Right cardiac atrium (tissue), 5 donors: ENCODE data around the gene UBE2Q2. TPM values are rescaled to one million over a fixed set of nuclear protein-coding genes. Genes with fewer than 3 reads are reported as not detected.

Experiments used
- ATAC-seq, 2 donors: fragments of 200-7000 bp; cut with Tn5 transposase; one replicate each; pipeline versions ENCODE4 v1.8.0 to v1.9.1; 2020; ENCODE audit warnings: moderate library complexity in 2 of 2, mild to moderate bottlenecking in 1 of 2
- DNase-seq, 3 donors: peaks; one replicate each; pipeline ENCODE4 v3.0.0-alpha.2; 2020
- H3K27ac ChIP-seq: one replicate; pipeline ENCODE4 v1.5.1; 2013; ENCODE audit warnings: mild to moderate bottlenecking, low read length, control low read depth, moderate library complexity
- H3K27me3 ChIP-seq: one replicate; pipeline ENCODE4 v1.6.1; 2013; ENCODE audit not compliant: control insufficient read depth, insufficient read depth
- H3K4me1 ChIP-seq: one replicate; pipeline ENCODE4 v1.6.1; 2013; ENCODE audit warnings: low read length; ENCODE audit not compliant: control insufficient read depth, insufficient read depth
- H3K4me3 ChIP-seq: one replicate; pipeline ENCODE4 v1.5.1; 2013; ENCODE audit warnings: low read length, control low read depth
- H3K9me3 ChIP-seq: one replicate; pipeline ENCODE4 v1.6.1; 2013; ENCODE audit warnings: low read length; ENCODE audit not compliant: control insufficient read depth
- WGBS: extraction: QIAGEN DNeasy Blood & Tissue Kit; methylation state at CpG from one replicate; pipeline ENCODE4 v1.1.7; 2013; 5-methylcytosine and 5-hydroxymethylcytosine counted together
- intact Hi-C, 4 donors: fragments of 100-400 bp; cut with DNase I; formaldehyde crosslinking; loops; one replicate each; pipeline versions ENCODE4 v1.11.0 to v1.14.0; 2022 to 2023
- polyA plus RNA-seq: library from polyadenylated mRNA; stranded (reverse); fragments of 200-250 nt; gene quantifications from one replicate; pipeline ENCODE4 v1.2.3, GENCODE V29; 2013
- total RNA-seq, 4 donors: library from RNA; stranded (reverse); fragmentation: NEBNext Ultra II Directional; extraction: Animal tissue kit (Norgen Biotek cat#: 25700); gene quantifications; one replicate each; pipeline ENCODE4 v1.2.1, GENCODE V29; 2021
- donor health status: healthy with polysubstance abuse.
- donor health status: DM: no; HTN: yes; CAD: no.
- donor health status: DM: no; HTN: no; CAD: no.
- donor health status: DM: no; HTN: yes; CAD: no; lungs with severe emphysema.
- donor health status: DM: yes; HTN: yes; CAD: no.

Gene UBE2Q2
- total and polyA plus RNA-seq, 5 donors, result 18.2 to 32.6 (median 26.9) TPM

DNA sequence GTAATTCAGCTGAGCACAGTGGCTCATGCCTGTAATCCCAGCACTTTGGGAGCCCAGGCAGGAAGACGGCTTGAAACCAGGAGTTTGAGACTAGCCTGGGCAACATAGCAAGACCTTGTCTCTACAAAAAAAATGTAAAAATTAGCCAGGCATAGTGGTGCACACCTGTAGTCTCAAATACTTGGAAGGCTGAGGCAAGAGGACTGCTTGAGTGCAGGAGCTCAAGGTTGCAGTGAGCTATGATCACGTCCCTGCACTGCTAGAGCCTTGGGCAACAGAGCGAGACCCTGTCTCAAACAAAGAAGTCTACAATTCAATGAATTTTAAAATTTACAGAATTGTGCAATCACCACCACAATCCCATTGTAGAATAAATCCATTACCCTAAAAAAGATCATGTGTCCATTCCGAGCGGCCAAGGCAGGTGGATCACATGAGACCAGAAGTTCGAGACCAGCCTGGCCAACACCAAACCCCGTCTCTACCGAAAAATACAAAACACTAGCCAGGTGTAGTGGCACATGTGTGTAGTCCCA lies 105.6 kb downstream of the UBE2Q2 start:
- intact Hi-C loops, result no loop called here
- H3K4me1 ChIP-seq, result no peaks in the 10 kb centered on the region
- ATAC-seq (no peak), DNase-seq (no peak)
- WGBS, result 83% methylated on average over 8 of the region's 8 CpGs
- H3K4me3 ChIP-seq, result no peak overlapping the region
- no peaks in the 10 kb centered on the region for H3K9me3 ChIP-seq
- H3K27ac ChIP-seq, result no peak overlapping the region
- H3K27me3 ChIP-seq, result no peaks in the 10 kb centered on the region

Other genes starting within 250 kb of the UBE2Q2 start
- gene SNUPN, start 217.7 kb upstream of the UBE2Q2 start, total RNA-seq, result 10 to 100 TPM; 15.3 to 19.8 (median 18.4) TPM
- gene SNUPN, start 217.7 kb upstream of the UBE2Q2 start, polyA plus RNA-seq, result 17.9 TPM
- gene IMP3, start 203.2 kb upstream of the UBE2Q2 start, total RNA-seq, result 10 to 100 TPM; 39.4 to 49.3 (median 46.8) TPM
- gene IMP3, start 203.2 kb upstream of the UBE2Q2 start, polyA plus RNA-seq, result 48.1 TPM
- gene SNX33, start 195.5 kb upstream of the UBE2Q2 start, total RNA-seq, result 10 to 100 TPM; 14.6 to 18.4 (median 17.8) TPM
- gene SNX33, start 195.5 kb upstream of the UBE2Q2 start, polyA plus RNA-seq, result 13.2 TPM
- 10 to 100 TPM; 10.1 to 48.9 (median 16.2) TPM for gene CSPG4, start 130.6 kb upstream of the UBE2Q2 start, total RNA-seq
- gene CSPG4, start 130.6 kb upstream of the UBE2Q2 start, polyA plus RNA-seq, result 11.5 TPM
- gene FBXO22, start 60.4 kb downstream of the UBE2Q2 start, total RNA-seq, result 10 to 100 TPM; 18.8 to 22.8 (median 20.2) TPM
- 13.0 TPM for gene FBXO22, start 60.4 kb downstream of the UBE2Q2 start, polyA plus RNA-seq
- under 1 TPM in 1 of 4 donors, not detected in 3; 0.34 TPM for gene NRG4, start 169.0 kb downstream of the UBE2Q2 start, total RNA-seq
- not detected for gene NRG4, start 169.0 kb downstream of the UBE2Q2 start, polyA plus RNA-seq
- gene TMEM266, start 216.5 kb downstream of the UBE2Q2 start, total RNA-seq, result under 1 TPM in 1 of 4 donors, not detected in 3; 0.09 TPM
- not detected for gene TMEM266, start 216.5 kb downstream of the UBE2Q2 start, polyA plus RNA-seq